Fibroblast of skin of right quadriceps (primary cell): ENCODE results near the gene AK1.
"Not testable (repeated sequence)": the region's sequence is repeated elsewhere in the genome, so short reads cannot be mapped to it uniquely, and the experiment has no call there.

Experiments used
- DNase-seq: peaks from one replicate; pipeline ENCODE4 v3.0.0-alpha.2; 2013

The AK1 gene

DNA sequence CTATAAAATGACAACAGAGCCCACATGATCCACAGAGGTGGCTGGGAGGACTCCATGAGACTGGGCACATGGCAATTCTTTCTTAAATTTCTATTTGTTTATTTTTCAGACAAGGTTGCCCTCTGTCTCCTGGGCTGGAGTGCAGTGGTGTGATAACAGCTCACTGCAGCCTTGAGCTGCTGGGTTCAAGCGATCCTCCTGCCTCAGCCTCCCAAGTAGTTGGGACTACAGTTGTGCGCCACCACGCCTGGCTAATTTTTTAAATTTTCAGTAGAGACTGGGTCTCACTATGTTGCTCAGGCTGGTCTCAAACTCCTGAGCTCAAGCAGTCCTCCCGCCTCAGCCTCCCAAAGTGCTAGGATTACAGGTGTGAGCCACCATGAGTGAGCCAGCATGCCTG is 31.9 kb downstream of the AK1 start:
- not testable (repeated sequence) for DNase-seq

DNA sequence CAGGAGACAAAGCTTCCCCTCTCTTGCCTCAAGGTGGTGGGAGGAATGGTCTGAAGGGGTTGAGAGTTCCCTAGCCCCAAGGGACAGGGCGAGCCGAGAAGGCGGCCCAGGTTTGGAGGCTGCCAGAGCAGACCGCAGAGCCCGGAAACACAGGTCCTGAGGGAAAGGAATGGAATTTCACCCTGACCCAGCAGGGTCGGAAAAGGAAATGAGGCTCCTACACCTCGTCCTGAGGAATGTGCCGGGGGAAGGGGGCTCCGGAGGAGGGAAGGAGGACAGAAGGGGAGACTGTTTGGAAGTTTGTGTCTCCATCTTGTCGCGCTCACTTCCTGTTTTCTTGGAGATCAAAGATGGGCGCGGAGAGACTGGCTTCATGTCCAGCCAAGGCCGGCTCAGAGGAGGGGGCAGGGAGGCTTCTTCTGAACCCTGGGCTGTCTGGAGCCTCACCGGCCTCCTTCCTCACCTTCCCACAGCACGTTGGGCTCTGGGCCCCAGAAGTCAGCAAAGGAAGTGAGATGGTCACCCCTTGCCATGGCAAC is 32.6 kb downstream of the AK1 start:
- peak; percentile 56 for DNase-seq

DNA sequence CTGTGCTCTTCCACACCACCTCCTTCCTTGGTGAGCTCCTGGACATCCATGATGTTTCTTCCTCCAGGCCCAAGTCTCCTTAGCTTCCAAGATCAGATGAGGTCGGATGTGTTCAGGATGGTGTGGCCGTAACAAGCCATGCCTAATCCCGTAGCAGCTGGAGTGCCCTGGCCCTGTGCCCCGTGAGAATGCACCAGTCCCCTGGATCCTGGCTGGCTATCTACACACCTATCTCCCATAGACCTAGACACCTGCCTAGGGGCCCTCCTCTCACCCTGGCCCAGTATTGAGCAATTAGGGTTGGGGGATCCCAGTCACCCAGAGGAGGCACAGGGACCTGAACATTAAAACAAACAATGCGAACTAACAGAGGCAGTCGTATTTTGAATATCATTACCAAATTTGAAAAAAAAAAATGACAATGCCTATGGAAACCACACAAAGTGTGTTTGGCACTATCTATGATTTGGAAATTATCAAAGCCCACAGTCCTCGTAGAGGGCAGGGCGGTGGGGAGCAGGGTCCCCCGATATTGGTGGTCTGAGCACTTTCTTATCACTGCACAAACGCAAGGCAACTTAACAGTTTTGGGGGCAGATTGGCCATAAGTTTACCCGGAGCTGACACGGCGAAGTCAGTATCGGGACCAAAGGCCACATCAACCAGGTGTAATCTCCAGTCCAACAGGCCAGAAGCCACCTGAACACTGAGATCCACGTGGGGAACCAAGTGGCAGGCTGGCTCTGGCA is 36.2 kb downstream of the AK1 start:
- DNase-seq, result no peak

DNA sequence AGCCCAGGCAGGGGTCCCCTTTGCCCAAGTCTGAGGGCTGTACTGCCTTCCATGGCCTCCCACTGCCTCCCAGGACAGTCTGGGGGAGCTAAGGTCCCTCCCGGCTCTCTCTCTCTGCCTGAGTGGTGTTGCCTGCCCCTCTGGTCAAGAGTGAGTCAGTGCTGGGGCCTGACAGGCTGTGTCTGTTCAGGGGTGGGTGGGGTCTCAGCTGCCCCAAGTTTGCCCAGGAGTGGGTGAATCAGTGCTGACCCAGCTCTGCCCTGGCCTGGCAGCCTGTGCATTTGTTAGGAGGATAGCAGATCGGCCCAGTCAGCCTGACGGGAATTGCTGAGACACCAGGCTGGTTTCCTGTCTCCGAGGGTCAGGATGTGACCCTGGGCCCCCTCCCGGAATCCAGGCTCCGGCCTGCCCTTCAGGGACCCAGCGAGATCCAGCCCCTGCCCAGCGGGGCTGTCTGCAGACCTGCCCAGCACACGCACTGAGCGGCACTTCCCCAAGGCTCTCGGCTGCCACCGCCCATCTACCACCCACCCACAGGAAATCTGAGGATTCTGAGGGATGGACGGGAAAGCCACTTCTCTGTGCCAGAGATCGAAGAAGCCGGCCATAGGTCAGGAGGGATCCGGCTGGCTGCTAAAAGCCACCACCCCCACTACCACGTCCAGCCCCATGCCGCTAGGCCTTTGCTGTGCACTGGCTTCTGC is 38.9 kb downstream of the AK1 start:
- peak; percentile 59 for DNase-seq

DNA sequence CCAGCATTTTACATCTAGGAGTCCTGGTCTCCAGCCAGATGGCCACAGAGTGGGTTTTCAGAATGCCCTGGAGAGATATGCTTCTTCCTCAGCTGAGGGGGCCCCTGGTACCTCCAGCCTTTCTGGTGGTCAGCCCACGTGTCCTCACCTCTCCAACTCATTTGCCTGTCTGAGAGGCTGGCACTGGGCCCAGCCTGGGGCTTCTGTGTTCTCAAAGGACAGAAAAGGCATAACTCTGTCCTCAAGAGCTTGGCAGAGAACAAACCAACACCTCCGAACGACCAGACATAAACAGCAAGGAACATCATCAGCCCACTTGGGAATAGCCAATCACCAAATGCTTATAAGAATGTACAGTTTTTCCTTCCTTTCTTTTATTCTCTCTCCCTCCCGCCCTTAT is 40.1 kb downstream of the AK1 start:
- no peak for DNase-seq

DNA sequence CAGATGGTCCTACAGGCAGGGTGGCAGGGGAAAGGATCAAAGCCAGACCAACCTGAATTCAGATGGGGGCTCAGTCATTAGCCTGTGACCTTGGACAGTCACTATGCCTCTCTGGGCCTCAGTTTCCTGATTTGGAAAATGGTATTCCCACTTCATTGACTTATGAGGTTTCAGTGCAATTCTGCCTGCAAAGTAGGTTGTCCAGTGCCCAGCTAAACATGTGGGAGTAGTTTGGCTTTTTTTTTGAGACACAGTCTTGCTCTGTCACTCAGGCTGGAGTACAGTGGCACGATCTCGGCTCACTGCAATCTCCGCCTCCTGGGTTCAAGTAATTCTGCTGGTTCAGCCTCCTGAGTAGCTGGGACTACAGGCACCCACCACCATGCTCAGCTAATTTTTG is 40.9 kb downstream of the AK1 start:
- not testable (repeated sequence) for DNase-seq

DNA sequence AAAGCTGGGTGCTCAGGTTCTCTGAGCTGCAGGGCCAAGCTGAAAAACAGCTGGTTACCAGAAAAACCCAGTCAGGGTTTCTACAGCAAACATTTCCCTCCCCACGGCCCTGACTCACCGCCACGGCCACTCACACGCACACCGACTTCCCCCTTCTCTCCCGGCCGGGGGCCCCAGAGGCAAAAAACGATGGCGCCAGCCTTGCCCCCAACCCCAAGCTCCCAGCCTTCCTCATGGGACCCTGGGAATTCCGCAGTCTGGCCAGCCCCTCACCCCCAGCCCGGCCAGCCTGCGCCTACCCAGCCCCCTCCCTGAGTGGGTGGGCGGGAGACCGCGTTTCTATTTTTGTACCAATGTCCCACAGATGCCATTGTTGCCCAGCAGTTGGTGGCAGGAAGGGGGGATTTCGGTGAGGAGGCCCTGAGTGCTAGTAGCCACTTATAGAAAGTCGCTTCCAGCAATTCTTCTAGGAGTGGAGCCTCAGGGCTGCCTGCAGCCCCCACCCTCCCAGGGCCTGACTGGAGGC is 41.4 kb downstream of the AK1 start:
- peak; percentile 61 for DNase-seq

DNA sequence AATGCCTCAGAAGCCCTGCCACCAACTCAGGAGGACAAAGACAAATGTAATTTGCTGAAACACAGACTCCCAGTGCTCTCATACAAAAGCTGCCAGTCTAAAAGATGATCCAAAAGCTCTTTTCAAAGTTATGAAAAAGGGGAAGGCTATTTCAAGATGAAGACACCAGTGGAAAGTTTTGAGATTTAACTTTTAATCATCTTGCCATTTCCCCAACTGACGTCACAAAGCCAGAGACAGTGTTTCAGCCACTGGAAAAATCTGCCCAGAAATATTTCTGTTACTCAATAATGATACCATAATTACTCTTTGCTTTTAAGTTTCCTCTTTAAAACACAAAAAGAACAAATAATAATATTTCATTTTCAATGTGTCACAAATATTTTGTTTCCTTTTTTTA is 43.9 kb downstream of the AK1 start:
- peak; percentile 42 for DNase-seq

DNA sequence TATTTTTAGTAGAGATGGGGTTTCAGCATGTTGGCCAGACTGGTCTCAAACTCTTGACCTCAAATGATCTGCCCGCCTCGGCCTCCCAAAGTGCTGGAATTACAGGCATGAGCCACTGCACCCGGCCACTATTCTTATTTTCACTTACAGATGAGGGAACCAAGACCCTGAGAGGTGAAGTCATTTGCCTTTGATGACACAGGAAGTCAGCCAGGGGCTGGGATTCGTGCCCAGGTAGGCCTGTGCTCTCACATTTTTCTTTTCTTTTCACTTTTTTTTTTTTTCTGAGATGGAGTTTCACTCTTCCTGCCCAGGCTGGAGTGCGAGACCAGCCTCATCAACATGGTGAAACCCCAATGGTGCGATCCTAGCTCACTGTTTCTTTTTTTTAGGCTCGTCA is 45.2 kb downstream of the AK1 start:
- DNase-seq, result no peak

DNA sequence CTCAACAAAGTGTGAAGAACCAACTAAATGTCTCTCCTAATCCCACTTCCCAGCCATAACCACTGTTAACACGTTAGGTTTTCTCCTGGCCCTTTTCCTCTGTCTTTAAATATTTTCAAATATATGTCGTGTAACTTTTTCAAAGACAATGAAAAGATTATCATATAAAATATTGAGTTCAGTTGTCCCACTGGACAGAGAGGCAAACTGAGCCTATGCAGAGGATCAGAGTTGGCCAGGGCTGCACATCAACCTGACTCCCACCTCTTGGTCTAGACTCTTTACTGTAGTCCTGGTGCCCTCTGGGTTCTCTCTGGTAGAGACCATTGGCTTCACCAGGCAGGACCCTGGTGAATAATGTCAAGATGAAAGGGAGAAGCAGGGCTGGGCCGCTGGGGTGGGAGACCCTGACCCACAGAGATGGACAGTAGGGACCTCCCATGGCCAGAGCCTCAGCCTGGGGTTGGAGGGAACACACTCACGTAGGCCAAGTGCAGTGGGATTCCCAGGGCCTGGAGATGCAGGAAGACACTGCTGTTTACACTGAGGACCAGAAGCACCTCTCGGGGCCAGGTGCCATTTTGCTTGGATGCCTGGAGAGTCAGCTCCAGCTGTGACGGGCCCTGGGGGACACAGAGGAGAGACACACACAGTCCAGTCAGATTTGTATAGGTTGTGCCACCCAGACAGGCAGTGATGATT is 48.1 kb downstream of the AK1 start:
- no peak for DNase-seq

DNA sequence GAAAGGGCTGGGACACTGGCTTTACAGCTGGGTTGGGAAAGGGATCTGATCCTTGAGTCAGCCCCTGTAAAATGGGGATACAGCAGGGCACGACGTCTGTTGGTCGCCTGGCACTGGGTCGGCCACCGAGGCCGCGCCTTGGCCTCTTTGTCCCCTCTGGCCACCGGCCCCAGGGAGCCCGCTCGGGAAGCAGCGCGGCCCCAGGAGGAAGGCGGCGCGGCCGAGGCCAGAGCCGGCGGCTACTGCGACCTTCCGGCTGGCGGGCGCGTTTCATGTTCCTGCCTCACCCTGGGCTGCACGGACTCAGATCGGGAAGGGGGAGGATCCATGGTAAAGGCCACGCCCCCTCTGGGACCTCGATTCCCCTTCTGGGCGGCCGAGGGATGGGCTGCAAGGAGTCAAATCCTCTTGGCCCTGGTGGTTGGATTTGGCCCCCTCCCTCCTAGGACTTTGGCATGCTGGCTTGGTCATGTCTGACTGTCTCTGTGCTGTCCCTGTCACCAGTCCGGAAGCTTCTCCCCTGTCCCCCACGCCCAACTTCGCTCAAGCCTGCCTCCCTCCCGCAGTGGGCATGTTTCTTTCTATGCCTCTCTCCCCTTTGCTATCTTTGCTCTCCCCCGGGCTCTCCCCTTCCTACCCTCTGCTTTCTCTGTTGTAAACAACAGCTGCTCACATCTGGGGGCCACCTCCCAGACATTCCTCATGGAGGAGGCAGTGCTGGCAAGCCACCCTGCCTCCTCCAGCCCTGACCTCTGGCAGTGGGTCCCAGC is 49.0 kb downstream of the AK1 start:
- no peak for DNase-seq

DNA sequence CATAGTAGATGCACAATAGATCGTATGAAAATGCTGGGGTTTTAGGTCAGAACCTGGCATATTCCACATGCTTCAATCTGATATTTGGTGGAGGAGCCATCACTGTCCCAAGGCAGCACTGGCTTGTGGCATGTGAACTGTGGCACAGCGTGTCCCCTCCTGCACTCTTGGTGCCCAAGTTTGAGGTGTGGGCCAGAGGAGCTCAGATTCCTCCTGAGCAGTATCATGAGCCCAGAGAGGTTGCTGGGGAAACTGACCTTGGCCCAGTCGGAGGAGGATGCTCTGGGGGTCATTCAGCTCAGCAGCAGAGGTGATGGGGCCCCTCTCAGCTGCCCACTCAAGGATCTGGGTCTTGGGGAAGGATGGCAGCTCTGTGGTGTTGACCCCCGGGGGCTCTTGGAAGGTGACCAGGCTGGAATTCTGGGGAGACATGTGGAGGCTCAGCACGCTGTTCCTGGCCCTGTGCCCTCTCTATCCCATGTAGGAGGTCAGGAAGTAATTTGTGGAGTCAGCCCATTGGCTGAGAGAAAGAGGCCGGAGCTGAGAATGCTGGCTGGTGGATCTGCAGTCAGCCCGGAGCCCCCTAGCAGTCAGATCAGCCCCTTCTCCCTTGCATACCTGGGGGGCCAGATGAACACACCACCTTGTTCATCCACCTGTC is 51.1 kb downstream of the AK1 start:
- no peak for DNase-seq

DNA sequence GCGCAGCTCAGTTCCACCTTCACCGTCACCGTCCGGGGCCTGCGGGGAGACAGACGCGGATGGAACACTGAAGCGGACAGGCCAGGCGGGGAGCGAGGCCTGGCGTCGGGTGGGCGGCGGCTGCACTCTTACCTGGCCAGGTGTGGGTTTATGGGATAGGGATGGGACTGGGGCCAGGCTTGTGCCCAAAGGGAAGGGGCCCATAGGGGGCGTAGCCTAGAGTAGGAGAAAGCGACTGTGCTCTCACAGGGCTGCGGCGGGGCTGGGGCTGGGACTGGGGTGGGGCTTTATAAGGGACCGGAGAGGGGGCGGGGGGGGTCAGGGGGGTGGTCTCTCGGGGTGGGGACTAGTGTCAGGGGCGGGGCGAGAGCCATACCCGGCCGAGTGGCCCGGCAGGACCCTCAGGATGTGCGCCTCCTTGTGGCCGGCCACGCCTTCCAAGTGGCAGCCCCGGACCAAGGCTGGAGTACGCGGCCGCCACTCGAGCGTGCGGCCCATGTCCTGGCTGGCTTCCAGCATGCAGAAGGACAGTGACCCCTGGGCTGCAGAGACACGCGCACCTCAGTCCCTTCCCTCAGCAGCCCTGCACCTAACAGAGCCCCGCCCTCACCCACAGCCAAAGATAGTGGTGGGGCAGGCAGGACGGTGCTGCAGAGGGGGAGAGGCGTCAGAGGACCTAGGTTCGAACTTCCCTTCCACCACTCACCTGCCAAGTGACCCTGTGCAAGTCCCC is 52.0 kb downstream of the AK1 start:
- no peak for DNase-seq

DNA sequence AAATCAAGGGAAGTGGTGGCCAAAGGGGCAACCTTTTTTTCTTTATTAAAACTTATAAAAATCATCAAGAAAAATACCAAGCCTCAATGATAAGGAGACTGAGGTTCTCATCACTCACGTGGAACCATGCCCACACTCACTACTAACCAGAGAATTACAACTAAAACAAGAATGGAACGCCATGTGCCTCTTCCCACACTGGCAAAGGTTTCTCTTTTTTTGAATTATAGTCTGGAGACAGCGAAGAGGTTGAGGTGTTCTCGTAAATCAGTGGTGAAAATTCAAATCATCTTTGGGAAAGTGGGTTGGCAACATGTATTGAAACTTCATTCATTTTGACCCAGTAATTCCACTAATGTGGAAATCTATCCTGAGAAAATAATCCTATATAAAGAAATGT is 55.4 kb downstream of the AK1 start:
- DNase-seq, result no peak

DNA sequence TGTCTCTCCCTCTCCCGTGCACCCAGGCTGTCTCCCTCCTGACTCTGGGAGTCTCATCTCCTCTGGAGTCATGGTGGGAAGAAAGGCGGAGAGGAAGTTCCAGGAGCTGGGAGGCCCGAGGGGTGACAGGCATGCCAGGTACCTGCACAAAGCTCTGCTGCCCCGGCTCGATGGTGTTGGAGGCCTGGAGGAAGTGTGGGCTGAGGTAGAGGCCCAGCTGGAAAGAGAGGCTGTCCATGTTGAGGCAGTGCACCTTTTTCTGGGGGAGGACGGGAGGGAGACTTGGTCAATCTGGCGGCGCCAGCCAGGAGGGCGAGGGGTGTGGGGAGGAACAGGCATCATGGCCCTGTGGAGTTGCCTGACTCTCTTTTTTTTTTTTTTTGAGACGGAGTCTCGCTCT is 58.9 kb downstream of the AK1 start:
- no peak for DNase-seq

DNA sequence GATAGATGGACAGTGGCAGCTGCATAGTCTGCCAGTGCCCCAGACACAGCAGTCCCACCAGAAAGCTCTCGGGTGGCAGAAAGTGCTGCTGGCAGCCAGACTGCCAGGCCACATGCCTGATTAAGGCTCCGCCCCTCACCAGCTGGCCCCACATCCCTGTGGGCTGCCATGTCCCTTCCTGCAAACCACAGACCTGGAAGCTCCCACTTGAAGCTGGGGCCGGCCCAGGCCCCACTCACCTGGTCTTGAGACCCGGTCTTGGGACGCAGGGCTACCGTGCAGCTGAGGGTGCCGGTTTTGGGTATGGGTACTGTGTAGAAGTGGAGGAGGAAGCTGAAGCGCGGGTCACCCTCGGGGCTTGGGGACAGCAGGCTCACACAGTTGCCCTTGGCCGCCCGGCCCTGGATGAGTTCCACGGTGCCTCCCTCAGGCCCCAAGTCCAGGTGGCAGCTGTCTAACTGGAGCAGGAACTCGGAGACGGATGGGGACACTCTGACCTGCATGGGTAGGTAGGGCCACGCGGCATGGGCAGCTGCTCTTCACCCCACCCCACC is 59.5 kb downstream of the AK1 start:
- no peak for DNase-seq

DNA sequence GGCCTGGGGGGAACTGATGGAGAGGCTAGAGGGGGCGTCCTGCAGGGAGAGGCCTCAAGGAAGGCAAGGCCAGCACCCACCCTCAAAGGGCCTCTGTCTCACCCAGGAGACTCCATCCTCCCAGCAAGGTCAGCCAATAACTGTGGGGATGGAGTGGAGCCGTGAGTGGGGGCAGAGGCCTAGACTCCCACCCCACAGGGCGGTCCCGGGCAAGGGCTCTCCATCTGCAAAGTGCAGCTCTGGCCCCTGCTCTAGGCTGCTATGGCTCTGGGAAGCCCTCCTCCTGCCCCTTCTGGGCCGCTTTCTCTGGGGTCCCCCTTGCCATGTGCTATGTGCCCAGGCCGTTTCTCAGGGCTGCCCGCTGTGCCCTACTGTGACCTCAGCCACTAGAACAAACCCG is 60.7 kb downstream of the AK1 start:
- no peak for DNase-seq
